ENCODE results near the gene TADA3.

TADA3 gene

GRCh38 chr3:9769426-9770275 is 22.6 kb downstream of the TADA3 start, which contains the start of gene CAMK1:
CAMK1 (minus strand) TSS chr3:9769947; CDS start chr3:9767749, 2,198 bp downstream.
- Mint-ChIP-seq H3K9me3 (no peaks in the 10 kb centered on the region), H3K27me3 (peaks cover 17% of the 10 kb centered on the region), H3K4me1 (peaks cover 31% of the 10 kb centered on the region), H3K27ac (peak within 1 kb of the TSS; percentile 42), H3K36me3 (peaks cover 16% of the 10 kb centered on the region), H3K4me3 (peak within 1 kb of the TSS; percentile 67)
- CTCF ChIA-PET, result interaction anchor here (0.7 to 0.9 kb wide), 2 partner anchors 13 to 17 kb away, joined by 3 read pairs; no protein-coding TSS in a partner anchor
- DNase-seq, result peak; percentile 79

DNA sequence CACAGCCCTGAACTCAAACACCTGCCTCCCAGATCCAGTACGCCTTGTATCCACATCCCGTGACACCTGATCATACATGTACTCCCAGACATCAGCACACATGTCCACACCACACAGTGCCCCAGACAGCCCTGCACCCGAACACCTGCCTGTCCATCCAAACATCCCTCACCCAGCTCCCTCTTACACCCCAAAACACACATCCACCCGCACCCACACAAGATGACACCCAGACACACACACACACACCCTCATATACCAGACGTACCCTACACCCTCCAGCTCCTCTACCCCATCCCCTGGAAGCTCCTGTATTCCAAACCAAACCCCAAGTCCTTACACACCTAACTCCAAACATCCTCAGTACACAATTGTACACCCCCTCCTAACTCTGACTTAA is 23.3 kb downstream of the TADA3 start:
- peak overlapping the region; percentile 42 for H3K27ac Mint-ChIP-seq
- H3K4me3 Mint-ChIP-seq, result peak overlapping the region; percentile 67
- H3K4me1 Mint-ChIP-seq, result peaks cover 31% of the 10 kb centered on the region
- H3K27me3 Mint-ChIP-seq, result peaks cover 17% of the 10 kb centered on the region
- H3K9me3 Mint-ChIP-seq, result no peaks in the 10 kb centered on the region
- peaks cover 16% of the 10 kb centered on the region for H3K36me3 Mint-ChIP-seq
- CTCF ChIA-PET, result no interaction called here
- DNase-seq, result no peak

DNA sequence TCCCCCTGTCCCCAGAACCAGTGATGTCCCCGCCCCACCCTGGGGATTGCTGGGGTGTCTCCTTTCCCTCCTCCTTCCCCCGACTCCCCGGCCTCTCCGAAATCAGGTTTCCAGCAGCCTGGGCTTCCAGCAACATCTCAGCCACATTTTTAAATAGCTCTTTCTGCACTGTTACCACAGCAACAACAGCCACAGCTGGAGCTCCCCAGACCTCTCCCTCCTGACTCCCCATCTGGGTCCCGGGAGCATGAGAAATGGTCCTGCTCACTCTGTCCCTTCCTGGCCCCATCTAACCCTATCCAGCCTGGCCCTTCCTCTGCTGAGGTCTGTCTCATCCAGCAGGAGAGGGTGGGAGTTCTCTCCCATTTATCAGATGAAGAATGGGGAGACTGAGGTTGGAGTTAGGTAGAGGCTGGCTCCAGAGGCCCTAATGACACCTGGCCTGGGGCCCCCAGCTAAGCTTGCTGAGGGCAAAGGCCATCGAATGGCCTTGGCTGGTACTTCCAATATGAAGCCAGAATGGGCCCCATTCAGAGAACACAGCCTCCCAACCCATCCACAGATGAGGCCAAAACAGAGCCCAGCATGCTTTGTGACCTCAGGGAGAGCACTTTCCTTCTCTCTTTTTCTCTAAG is 24.0 kb downstream of the TADA3 start:
- H3K4me1 Mint-ChIP-seq, result peaks cover 31% of the 10 kb centered on the region
- H3K9me3 Mint-ChIP-seq, result no peaks in the 10 kb centered on the region
- H3K4me3 Mint-ChIP-seq, result no peak overlapping the region
- H3K27ac Mint-ChIP-seq, result no peak overlapping the region
- peaks cover 17% of the 10 kb centered on the region for H3K27me3 Mint-ChIP-seq
- CTCF ChIA-PET, result no interaction called here
- H3K36me3 Mint-ChIP-seq, result peaks cover 18% of the 10 kb centered on the region
- DNase-seq, result no peak

GRCh38 chr3:9767418-9767817 is 24.9 kb downstream of the TADA3 start:
- CTCF ChIA-PET, result interaction anchor here (1.5 kb wide), 1 partner anchor 14 kb away, joined by 3 read pairs; no protein-coding TSS in a partner anchor
- Mint-ChIP-seq H3K4me3 (no peak overlapping the region), H3K27ac (no peak overlapping the region), H3K36me3 (peaks cover 18% of the 10 kb centered on the region), H3K4me1 (peaks cover 31% of the 10 kb centered on the region), H3K27me3 (peaks cover 13% of the 10 kb centered on the region), H3K9me3 (no peaks in the 10 kb centered on the region)
- DNase-seq, result no peak

DNA sequence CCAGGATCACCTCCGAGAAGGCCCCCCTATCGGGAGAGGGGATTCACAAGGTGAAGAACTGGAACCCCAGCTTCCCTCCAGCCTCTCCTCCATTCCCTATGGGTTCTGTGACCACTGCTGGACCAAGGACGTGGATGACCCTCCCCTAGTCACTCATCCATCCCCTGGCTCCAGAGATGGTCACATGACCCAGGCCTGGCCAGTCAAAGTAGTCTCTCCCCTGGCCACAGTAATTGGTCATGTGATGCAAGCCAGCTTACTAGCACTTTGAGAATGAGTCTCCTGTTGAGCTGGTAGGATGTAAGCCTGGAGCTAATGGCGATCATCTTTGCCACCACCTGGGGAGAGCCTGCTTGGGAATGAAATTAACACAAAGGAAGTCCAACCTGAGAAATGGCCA is 26.4 kb downstream of the TADA3 start:
- Mint-ChIP-seq H3K27ac (no peak overlapping the region), H3K4me3 (no peak overlapping the region), H3K27me3 (peaks cover 11% of the 10 kb centered on the region), H3K4me1 (peaks cover 30% of the 10 kb centered on the region), H3K36me3 (peaks cover 22% of the 10 kb centered on the region), H3K9me3 (no peaks in the 10 kb centered on the region)
- no peak for DNase-seq
- CTCF ChIA-PET, result no interaction called here

DNA sequence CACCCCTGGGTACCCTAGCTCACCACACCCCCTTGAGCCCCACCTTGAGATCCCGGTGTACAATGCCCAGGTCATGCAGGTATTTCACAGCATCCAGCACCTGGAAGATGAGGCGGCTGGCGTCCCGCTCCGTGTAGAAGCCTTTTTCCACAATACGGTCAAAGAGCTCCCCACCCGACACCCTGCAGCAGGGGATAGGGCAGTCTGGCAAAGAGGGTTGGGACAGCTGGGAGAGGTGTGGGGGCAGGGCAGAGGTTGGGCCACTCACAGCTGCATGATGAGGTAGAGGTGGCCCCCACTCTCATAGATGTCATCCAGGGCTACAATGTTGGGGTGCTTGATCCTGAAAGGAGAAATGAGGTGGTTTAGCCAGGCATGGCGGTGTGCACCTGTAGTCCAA is 29.4 kb downstream of the TADA3 start:
- H3K27me3 Mint-ChIP-seq, result no peaks in the 10 kb centered on the region
- CTCF ChIA-PET, result no interaction called here
- peaks cover 5% of the 10 kb centered on the region for H3K4me1 Mint-ChIP-seq
- H3K9me3 Mint-ChIP-seq, result no peaks in the 10 kb centered on the region
- no peak overlapping the region for H3K4me3 Mint-ChIP-seq
- H3K36me3 Mint-ChIP-seq, result peaks cover 37% of the 10 kb centered on the region
- no peak overlapping the region for H3K27ac Mint-ChIP-seq
- no peak for DNase-seq

DNA sequence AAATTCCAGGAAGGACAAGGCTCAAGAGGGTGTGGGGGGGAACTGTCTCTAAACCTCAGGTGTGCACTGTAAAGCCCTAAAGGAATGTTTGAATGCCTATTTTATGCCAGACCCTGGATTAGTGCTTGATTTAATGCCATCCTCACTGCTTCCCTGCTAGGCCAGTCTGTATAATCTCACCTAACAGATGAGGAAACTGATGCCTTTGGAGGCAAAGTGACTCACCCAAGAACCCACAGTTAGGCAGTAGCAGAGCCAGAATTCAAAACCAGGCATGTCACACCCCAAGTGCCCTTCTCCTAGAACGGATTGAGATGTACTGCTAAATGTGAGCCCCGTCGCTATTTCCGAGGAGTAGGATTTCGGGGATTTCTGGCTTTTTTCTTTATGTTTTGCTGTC is 30.4 kb downstream of the TADA3 start:
- no peaks in the 10 kb centered on the region for H3K9me3 Mint-ChIP-seq
- DNase-seq, result no peak
- H3K27me3 Mint-ChIP-seq, result no peaks in the 10 kb centered on the region
- no peak overlapping the region for H3K27ac Mint-ChIP-seq
- peaks cover 38% of the 10 kb centered on the region for H3K36me3 Mint-ChIP-seq
- H3K4me1 Mint-ChIP-seq, result no peaks in the 10 kb centered on the region
- H3K4me3 Mint-ChIP-seq, result no peak overlapping the region
- CTCF ChIA-PET, result no interaction called here

- no peaks in the 10 kb centered on the region for H3K27me3 Mint-ChIP-seq
- H3K36me3 Mint-ChIP-seq, result peaks cover 45% of the 10 kb centered on the region
- H3K4me3 Mint-ChIP-seq, result no peak overlapping the region
- CTCF ChIA-PET, result no interaction called here
- no peaks in the 10 kb centered on the region for H3K4me1 Mint-ChIP-seq
- H3K27ac Mint-ChIP-seq, result no peak overlapping the region
- DNase-seq, result no peak
- no peaks in the 10 kb centered on the region for H3K9me3 Mint-ChIP-seq
Measured at GRCh38 chr3:9760779-9761505, 31.3 kb downstream of the TADA3 start.

GRCh38 chr3:9757427-9757826 is 34.8 kb downstream of the TADA3 start:
- CTCF ChIA-PET, result no interaction called here
- H3K9me3 Mint-ChIP-seq, result no peaks in the 10 kb centered on the region
- no peak overlapping the region for H3K27ac Mint-ChIP-seq
- no peaks in the 10 kb centered on the region for H3K27me3 Mint-ChIP-seq
- peaks cover 49% of the 10 kb centered on the region for H3K36me3 Mint-ChIP-seq
- no peak overlapping the region for H3K4me3 Mint-ChIP-seq
- H3K4me1 Mint-ChIP-seq, result peaks cover 23% of the 10 kb centered on the region
- no peak for DNase-seq

DNA sequence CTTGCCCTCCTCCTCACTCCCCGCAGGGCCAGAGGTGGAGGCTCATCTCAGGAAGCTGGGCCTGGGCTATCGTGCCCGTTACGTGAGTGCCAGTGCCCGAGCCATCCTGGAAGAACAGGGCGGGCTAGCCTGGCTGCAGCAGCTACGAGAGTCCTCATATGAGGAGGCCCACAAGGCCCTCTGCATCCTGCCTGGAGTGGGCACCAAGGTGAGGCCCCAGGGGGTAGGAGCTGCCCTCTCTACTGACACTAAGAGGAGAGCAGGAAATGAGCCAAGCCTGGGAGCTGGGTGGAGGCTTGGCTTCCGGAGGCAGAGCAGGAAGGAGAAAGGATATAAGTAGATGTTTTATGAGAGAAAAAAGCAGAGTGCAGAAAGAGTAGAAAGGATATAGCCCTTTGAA is 37.6 kb downstream of the TADA3 start:
- H3K27me3 Mint-ChIP-seq, result no peaks in the 10 kb centered on the region
- CTCF ChIA-PET, result interaction anchor here (1.9 kb wide), 1 partner anchor 27 kb away, joined by 6 read pairs; no protein-coding TSS in a partner anchor
- peaks cover 48% of the 10 kb centered on the region for H3K4me1 Mint-ChIP-seq
- H3K36me3 Mint-ChIP-seq, result peaks cover 55% of the 10 kb centered on the region
- H3K27ac Mint-ChIP-seq, result peak overlapping the region; percentile 74
- H3K9me3 Mint-ChIP-seq, result no peaks in the 10 kb centered on the region
- DNase-seq, result peak; percentile 34
- peak overlapping the region; percentile 55 for H3K4me3 Mint-ChIP-seq

GRCh38 chr3:9750556-9751411 is 41.5 kb downstream of the TADA3 start:
- CTCF ChIA-PET, result interaction anchor here (0.8 to 2.7 kb wide), 2 partner anchors 18 to 23 kb away, joined by 6 to 12 read pairs; no protein-coding TSS in a partner anchor
- Mint-ChIP-seq H3K9me3 (no peaks in the 10 kb centered on the region), H3K36me3 (peaks cover 59% of the 10 kb centered on the region), H3K4me1 (peaks cover 60% of the 10 kb centered on the region), H3K4me3 (peak overlapping the region; percentile 92), H3K27ac (peak overlapping the region; percentile 96), H3K27me3 (no peaks in the 10 kb centered on the region)
- DNase-seq, result no peak

- peak; percentile 98 for DNase-seq
- CTCF ChIA-PET, result interaction anchor here (0.7 to 2.7 kb wide), 4 partner anchors 10 to 43 kb away, joined by 3 to 12 read pairs (median 6); partner anchors contain the start of gene ARPC4
- no peaks in the 10 kb centered on the region for H3K27me3 Mint-ChIP-seq
- H3K9me3 Mint-ChIP-seq, result no peaks in the 10 kb centered on the region
- peaks cover 61% of the 10 kb centered on the region for H3K36me3 Mint-ChIP-seq
- peak within 1 kb of the TSS; percentile 92 for H3K4me3 Mint-ChIP-seq
- peaks cover 55% of the 10 kb centered on the region for H3K4me1 Mint-ChIP-seq
- peak within 1 kb of the TSS; percentile 96 for H3K27ac Mint-ChIP-seq
Measured at GRCh38 chr3:9749645-9750555, 42.4 kb downstream of the TADA3 start, which contains the start of gene OGG1. OGG1 (plus strand) TSS chr3:9749952; CDS start chr3:9750287, 335 bp downstream.

Data from activated naive CD4-positive, alpha-beta T cell treated with anti-CD3 and anti-CD28 coated beads, Interleukin-2, amount 10 ng/mL, durations not matched to agents 7 days and 5 days (primary cell).